HG02642 (cell line): ENCODE measurements around the gene KDM6A.
"Not testable (repeated sequence)": the region's sequence is repeated elsewhere in the genome, so short reads cannot be mapped to it uniquely, and the experiment has no call there.

Experiments
- ATAC-seq: cut with Tn5 transposase; IDR thresholded peaks from one replicate; pipeline ENCODE4 v1.9.1; 2021; ENCODE audit warnings: mild to moderate bottlenecking; ENCODE audit not compliant: unreplicated experiment, poor library complexity

Gene KDM6A

GRCh38 chrX:44872821-44873414 lies at the start of gene KDM6A:
TSS of gene KDM6A (plus strand) at chrX:44873188. CDS start at chrX:44873552, 364 bp downstream.
- peak; percentile 94 for ATAC-seq

GRCh38 chrX:44823193-44823592 lies 49.8 kb upstream of the KDM6A start:
- ATAC-seq, result not testable (repeated sequence)

GRCh38 chrX:44828008-44828605 lies 44.9 kb upstream of the KDM6A start:
- no peak for ATAC-seq

DNA sequence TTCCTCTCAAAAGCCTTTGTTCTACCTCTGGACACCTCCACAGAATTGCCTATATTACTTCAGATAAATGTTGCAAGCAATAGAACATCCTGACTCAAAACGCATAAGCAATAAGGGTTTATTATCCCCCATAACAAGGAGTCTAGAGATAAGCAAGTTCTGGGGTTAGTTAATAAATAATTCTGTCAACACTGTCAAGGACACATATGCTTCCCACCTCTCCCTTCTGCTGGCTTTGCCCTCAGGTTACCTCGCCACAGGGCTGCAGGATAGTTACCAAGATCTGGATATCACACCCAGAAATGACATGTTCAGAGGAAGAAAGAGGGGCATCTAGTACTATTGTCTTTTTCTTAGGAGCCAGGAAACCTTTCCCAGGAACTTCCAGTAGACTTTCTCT lies 43.2 kb upstream of the KDM6A start:
- no peak for ATAC-seq

DNA sequence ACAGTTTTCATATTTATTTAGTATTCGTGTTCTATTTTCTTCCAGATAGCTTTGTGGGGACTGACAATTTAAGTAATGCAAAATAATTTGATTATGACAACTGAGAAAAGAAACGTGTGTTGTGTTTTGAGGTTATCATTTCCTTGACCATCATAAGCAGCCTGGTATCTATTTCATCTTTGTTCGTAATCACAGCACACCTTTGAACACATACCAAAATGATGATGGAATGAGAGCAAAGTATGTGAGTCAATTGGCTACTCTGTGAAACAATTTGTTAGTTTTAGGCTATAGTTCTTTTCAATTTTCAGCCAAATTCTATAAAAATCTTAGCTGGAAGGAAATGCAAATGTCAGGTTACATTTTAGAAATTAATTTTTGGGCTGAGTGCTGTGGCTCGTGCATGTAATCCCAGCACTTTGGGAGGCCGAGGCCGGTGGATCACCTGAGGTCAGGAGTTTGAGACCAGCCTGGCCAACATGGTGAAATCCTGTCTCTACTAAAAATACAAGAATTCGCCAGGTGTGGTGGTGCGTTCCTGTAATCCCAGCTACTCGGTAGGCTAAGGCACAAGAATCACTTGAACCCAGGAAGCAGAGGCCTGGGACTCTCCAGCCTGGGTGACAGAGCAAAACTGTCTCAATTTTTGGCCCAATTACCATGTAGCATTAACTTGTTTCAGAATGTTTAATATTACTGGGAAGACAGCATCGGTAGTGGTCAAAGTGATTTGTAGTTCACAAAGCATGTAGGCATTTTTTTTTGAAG lies 30.3 kb upstream of the KDM6A start:
- no peak for ATAC-seq

GRCh38 chrX:44843318-44843702 lies 29.7 kb upstream of the KDM6A start:
- ATAC-seq, result no peak

GRCh38 chrX:44843753-44844152 lies 29.2 kb upstream of the KDM6A start, which contains the start of gene DUSP21:
TSS of gene DUSP21 (plus strand) at chrX:44844021. CDS start at chrX:44844133, 112 bp downstream.
- ATAC-seq, result no peak

- ATAC-seq, result no peak
Measured at GRCh38 chrX:44844204-44844603, 28.8 kb upstream of the KDM6A start.

GRCh38 chrX:44850891-44851290 lies 22.1 kb upstream of the KDM6A start:
- ATAC-seq, result not testable (repeated sequence)

- no peak for ATAC-seq
Measured at GRCh38 chrX:44871114-44871645, 1.8 kb upstream of the KDM6A start.

GRCh38 chrX:44871931-44872820 lies 812 bp upstream of the KDM6A start:
- ATAC-seq, result peak; percentile 33

DNA sequence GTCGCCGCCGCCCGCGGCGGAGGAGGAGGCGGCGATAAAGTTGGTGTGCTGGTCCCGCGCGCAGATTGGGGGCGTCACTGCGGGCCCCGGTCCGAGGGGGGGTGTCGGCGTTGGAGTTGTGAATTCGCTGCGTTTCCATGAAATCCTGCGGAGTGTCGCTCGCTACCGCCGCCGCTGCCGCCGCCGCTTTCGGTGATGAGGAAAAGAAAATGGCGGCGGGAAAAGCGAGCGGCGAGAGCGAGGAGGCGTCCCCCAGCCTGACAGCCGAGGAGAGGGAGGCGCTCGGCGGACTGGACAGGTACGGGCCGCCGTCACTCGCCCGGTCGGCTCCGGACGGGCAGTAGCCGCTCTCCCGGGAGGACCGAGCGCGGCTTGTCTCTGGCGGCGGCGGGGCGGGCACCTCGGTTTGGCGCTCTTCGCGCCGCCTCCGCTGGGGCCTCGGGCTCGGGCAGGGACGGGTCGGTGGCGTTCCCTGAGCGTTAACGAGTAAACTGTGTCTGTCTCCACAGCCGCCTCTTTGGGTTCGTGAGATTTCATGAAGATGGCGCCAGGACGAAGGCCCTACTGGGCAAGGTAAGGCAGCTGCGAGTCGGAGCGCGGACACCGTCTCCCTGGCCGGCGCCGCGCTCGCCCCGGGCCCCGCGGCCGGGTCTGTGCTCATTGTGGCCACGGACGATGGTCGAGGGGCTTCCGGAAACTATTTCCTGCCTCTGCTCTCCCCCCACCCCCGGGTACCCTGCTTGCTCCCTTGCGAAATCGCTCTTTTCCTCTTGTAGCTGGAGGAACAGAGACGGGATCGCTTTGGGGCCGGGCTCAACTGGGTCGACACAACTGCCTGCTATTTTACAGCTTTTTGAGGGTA lies 658 bp downstream of the KDM6A start:
- peak; percentile 13 for ATAC-seq

GRCh38 chrX:44874420-44875184 lies 1.6 kb downstream of the KDM6A start:
- ATAC-seq, result no peak

GRCh38 chrX:44875185-44875489 lies 2.1 kb downstream of the KDM6A start:
- ATAC-seq, result no peak

GRCh38 chrX:44876086-44876485 lies 3.1 kb downstream of the KDM6A start:
- no peak for ATAC-seq

- ATAC-seq, result no peak
Measured at GRCh38 chrX:44876767-44877166, 3.8 kb downstream of the KDM6A start.

DNA sequence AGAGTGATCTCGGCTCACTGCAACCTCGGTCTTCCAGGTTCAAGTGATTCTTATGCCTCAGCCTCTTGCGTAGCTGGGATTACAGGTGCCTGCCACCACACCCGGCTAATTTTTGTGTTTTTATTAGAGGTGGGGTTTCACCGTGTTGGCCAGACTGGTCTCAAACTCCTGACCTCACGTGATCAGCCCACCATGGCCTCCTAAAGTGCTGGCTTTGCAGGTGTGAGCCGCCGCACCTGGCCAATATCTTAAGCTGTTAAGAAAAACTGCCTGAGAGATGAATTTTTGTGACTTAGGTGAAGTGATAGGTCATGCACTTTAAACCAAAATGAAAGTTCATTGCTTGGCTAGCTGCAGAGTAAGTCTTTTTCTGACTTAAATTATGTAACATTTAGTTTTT lies 5.8 kb downstream of the KDM6A start:
- no peak for ATAC-seq

GRCh38 chrX:44881549-44881948 lies 8.6 kb downstream of the KDM6A start:
- no peak for ATAC-seq

DNA sequence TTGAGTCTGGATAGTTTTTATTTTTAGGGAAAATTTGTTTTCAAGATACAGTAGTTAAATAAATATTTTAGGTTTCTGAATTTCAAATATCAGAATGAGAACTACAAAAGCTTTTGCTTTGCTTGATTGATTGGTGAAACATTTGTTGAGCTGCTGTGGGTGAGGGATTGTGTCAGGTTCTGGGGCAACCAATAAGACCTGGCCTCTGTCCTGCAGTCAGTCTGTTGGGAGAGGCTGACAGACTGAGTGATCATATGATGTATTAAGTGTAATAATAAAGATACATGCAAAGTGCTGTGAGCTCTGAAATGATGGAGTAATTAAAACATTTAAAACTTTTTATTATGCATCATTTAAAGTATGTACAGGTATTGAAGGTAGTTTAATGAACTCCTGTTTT lies 9.6 kb downstream of the KDM6A start:
- ATAC-seq, result no peak
